ENCODE results near the gene EVL.

Gene EVL

DNA sequence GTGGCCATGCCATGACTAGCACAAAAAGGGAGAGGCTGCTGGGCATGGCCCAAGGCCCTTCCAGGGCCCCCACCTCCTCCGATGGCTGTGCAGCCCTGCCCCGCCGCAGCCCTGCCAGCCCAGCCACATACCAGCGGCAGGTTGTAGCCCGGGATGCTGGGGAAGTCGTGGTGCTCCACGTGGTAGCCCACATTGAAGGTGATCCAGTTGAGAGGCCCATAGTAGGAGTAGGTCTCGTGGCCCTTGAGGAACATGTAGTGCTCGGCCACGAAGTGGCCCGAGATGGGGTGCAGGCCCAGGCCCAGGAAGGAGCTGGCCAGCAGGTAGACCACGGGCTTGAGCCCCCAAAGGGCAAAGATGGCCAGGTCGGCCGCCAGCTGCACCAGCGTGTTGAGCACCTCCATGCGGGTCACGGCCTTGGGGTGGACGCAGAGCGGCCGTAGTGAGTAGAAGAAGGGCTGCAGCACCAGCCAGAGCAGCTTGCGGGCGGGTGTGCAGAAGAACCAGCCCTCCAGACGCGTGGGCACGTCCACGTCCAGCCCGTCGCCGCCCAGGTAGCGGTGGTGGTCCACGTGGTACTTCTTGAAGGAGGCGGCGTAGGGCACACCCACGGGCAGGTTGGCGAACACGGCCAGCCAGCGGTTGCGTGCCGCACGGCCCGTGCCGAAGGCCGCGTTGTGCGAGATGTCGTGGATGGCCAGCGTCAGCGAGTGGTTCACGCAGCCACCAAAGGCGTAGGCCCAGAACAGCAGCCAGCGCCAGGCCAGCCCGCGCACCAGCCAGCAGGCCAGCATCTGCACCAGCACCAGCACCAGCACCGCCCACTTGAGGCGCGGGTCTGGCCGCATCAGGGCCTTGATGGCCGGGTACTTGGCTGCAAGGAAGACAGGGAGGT is 83.9 kb downstream of the EVL start:
- TF ChIP-seq, protein P1, sequence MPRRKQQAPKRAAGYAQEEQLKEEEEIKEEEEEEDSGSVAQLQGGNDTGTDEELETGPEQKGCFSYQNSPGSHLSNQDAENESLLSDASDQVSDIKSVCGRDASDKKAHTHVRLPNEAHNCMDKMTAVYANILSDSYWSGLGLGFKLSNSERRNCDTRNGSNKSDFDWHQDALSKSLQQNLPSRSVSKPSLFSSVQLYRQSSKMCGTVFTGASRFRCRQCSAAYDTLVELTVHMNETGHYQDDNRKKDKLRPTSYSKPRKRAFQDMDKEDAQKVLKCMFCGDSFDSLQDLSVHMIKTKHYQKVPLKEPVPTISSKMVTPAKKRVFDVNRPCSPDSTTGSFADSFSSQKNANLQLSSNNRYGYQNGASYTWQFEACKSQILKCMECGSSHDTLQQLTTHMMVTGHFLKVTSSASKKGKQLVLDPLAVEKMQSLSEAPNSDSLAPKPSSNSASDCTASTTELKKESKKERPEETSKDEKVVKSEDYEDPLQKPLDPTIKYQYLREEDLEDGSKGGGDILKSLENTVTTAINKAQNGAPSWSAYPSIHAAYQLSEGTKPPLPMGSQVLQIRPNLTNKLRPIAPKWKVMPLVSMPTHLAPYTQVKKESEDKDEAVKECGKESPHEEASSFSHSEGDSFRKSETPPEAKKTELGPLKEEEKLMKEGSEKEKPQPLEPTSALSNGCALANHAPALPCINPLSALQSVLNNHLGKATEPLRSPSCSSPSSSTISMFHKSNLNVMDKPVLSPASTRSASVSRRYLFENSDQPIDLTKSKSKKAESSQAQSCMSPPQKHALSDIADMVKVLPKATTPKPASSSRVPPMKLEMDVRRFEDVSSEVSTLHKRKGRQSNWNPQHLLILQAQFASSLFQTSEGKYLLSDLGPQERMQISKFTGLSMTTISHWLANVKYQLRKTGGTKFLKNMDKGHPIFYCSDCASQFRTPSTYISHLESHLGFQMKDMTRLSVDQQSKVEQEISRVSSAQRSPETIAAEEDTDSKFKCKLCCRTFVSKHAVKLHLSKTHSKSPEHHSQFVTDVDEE (CRISPR knock-in tag; IDR thresholded peaks at IDR 0.05): no peak
- TF ChIP-seq, protein P2, sequence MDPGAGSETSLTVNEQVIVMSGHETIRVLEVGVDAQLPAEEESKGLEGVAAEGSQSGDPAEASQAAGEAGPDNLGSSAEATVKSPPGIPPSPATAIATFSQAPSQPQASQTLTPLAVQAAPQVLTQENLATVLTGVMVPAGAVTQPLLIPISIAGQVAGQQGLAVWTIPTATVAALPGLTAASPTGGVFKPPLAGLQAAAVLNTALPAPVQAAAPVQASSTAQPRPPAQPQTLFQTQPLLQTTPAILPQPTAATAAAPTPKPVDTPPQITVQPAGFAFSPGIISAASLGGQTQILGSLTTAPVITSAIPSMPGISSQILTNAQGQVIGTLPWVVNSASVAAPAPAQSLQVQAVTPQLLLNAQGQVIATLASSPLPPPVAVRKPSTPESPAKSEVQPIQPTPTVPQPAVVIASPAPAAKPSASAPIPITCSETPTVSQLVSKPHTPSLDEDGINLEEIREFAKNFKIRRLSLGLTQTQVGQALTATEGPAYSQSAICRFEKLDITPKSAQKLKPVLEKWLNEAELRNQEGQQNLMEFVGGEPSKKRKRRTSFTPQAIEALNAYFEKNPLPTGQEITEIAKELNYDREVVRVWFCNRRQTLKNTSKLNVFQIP (CRISPR knock-in tag; IDR thresholded peaks at IDR 0.05; ENCODE audit: borderline replicate concordance, low read depth): no peak
- TF ChIP-seq ZC3H10 (CRISPR knock-in tag; IDR thresholded peaks at IDR 0.05) (no peak), CSDC2 (CRISPR knock-in tag; IDR thresholded peaks at IDR 0.05) (no peak), ISL1 (CRISPR knock-in tag; IDR thresholded peaks at IDR 0.05) (no peak), PPARA (CRISPR knock-in tag; IDR thresholded peaks at IDR 0.05; ENCODE audit: borderline replicate concordance) (no peak), BACH2 (CRISPR knock-in tag; IDR thresholded peaks at IDR 0.05; ENCODE audit: borderline replicate concordance) (no peak), RARB (CRISPR knock-in tag; IDR thresholded peaks at IDR 0.05) (no peak), ZNF70 (CRISPR knock-in tag; IDR thresholded peaks at IDR 0.05) (no peak), ZFP30 (CRISPR knock-in tag; IDR thresholded peaks at IDR 0.05) (no peak), ZNF565 (CRISPR knock-in tag; conservative IDR thresholded peaks at IDR 0.05; ENCODE audit: low read depth) (no peak), ARNTL (CRISPR knock-in tag; IDR thresholded peaks at IDR 0.05; ENCODE audit: borderline replicate concordance, low read depth) (no peak), TOX (CRISPR knock-in tag; IDR thresholded peaks at IDR 0.05; ENCODE audit: borderline replicate concordance) (no peak), SNAI2 (CRISPR knock-in tag; IDR thresholded peaks at IDR 0.05) (no peak), TCF4 (CRISPR knock-in tag; IDR thresholded peaks at IDR 0.05; ENCODE audit: borderline replicate concordance) (no peak), ESRRG (CRISPR knock-in tag; IDR thresholded peaks at IDR 0.05) (no peak), ZFP3 (CRISPR knock-in tag; IDR thresholded peaks at IDR 0.05) (no peak)
- TF ChIP-seq, protein P3, sequence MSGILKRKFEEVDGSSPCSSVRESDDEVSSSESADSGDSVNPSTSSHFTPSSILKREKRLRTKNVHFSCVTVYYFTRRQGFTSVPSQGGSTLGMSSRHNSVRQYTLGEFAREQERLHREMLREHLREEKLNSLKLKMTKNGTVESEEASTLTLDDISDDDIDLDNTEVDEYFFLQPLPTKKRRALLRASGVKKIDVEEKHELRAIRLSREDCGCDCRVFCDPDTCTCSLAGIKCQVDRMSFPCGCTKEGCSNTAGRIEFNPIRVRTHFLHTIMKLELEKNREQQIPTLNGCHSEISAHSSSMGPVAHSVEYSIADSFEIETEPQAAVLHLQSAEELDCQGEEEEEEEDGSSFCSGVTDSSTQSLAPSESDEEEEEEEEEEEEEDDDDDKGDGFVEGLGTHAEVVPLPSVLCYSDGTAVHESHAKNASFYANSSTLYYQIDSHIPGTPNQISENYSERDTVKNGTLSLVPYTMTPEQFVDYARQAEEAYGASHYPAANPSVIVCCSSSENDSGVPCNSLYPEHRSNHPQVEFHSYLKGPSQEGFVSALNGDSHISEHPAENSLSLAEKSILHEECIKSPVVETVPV (CRISPR knock-in tag; IDR thresholded peaks at IDR 0.05): no peak
- TF ChIP-seq, protein P4, sequence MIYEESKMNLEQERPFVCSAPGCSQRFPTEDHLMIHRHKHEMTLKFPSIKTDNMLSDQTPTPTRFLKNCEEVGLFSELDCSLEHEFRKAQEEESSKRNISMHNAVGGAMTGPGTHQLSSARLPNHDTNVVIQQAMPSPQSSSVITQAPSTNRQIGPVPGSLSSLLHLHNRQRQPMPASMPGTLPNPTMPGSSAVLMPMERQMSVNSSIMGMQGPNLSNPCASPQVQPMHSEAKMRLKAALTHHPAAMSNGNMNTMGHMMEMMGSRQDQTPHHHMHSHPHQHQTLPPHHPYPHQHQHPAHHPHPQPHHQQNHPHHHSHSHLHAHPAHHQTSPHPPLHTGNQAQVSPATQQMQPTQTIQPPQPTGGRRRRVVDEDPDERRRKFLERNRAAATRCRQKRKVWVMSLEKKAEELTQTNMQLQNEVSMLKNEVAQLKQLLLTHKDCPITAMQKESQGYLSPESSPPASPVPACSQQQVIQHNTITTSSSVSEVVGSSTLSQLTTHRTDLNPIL (CRISPR knock-in tag; IDR thresholded peaks at IDR 0.05; ENCODE audit: low read depth): no peak
- ATAC-seq: no peak

DNA sequence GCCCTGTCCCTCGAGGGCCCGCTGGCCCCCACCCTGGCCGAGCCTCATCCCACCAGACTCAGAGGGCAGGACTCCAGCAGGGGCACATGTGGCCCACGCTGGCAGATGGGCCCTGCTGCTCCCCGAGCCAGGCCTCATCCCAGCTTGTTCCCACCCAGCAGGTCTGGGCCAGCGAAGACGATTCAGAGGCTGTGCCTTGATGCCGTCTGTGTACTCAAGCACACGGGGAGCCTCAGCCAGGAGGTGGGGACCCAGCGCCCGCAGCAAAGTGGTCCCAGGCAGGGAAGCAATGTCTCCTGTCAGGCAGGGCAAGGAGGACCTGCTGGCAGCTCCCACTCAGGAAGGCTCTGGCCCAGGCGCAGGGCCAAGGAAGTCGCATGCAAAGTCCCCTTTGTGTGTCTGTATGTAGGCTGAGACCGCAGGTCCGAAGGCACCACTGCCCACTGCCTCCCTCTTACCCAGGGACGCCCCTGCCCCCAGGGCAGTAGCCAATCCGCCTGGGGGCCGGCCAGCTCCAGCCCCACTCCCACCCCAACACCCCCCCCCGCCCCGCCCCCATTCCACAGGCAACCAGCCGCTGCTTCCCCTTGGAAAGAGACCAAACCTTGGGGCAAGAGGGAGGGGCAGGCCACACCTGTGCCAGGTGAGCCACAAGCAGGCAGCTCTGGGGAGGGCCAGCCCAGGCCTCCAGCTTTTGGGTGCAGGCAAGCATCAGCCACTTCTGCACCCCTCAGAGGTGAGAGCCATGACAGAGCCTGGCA is 84.8 kb downstream of the EVL start:
- no peak for ATAC-seq
- TF ChIP-seq ZNF70 (CRISPR knock-in tag; IDR thresholded peaks at IDR 0.05) (no peak), RARB (CRISPR knock-in tag; IDR thresholded peaks at IDR 0.05) (no peak), OSR1 (CRISPR knock-in tag; IDR thresholded peaks at IDR 0.05) (no peak), TOX (CRISPR knock-in tag; IDR thresholded peaks at IDR 0.05; ENCODE audit: borderline replicate concordance) (no peak), CSDC2 (CRISPR knock-in tag; IDR thresholded peaks at IDR 0.05) (no peak), GLIS3 (CRISPR knock-in tag; IDR thresholded peaks at IDR 0.05) (no peak), ESRRG (CRISPR knock-in tag; IDR thresholded peaks at IDR 0.05) (no peak), ZC3H10 (CRISPR knock-in tag; IDR thresholded peaks at IDR 0.05) (no peak)
- TF ChIP-seq, protein P4 (CRISPR knock-in tag; IDR thresholded peaks at IDR 0.05; ENCODE audit: low read depth): no peak
- TF ChIP-seq, protein P5, sequence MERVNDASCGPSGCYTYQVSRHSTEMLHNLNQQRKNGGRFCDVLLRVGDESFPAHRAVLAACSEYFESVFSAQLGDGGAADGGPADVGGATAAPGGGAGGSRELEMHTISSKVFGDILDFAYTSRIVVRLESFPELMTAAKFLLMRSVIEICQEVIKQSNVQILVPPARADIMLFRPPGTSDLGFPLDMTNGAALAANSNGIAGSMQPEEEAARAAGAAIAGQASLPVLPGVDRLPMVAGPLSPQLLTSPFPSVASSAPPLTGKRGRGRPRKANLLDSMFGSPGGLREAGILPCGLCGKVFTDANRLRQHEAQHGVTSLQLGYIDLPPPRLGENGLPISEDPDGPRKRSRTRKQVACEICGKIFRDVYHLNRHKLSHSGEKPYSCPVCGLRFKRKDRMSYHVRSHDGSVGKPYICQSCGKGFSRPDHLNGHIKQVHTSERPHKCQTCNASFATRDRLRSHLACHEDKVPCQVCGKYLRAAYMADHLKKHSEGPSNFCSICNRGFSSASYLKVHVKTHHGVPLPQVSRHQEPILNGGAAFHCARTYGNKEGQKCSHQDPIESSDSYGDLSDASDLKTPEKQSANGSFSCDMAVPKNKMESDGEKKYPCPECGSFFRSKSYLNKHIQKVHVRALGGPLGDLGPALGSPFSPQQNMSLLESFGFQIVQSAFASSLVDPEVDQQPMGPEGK (CRISPR knock-in tag; IDR thresholded peaks at IDR 0.05; ENCODE audit: borderline replicate concordance): no peak
- TF ChIP-seq, protein P1 (CRISPR knock-in tag; IDR thresholded peaks at IDR 0.05): no peak

Measured in SK-N-SH treated with all-trans-retinoic acid at 6 μM for 48 hours (cell line).